ENCODE data around the gene METTL17.

Gene METTL17

GRCh38 chr14:21034707-21035106, 44.9 kb downstream of the METTL17 start, which contains the start of gene RNASE13:
Gene RNASE13, minus strand, starts transcription at chr14:21034807. Its CDS starts 519 bp downstream, at chr14:21034288.
- DNase-seq (ENCODE audit: extremely low spot score): no peak
- ChIA-PET POLR2A (no interaction called here), CTCF (interaction anchor here (6.9 kb wide), 1 partner anchor 20 kb away, joined by 42 read pairs; no protein-coding TSS in a partner anchor)
- TF ChIP-seq BHLHE40 (IDR thresholded peaks at IDR 0.05; ENCODE audit: borderline replicate concordance) (no peak), HDGF (IDR thresholded peaks at IDR 0.05; ENCODE audit: borderline replicate concordance) (no peak), CTBP1 (IDR thresholded peaks at IDR 0.05; ENCODE audit: borderline replicate concordance) (no peak), LEF1 (IDR thresholded peaks at IDR 0.05; ENCODE audit: borderline replicate concordance) (no peak), FOXA1 (IDR thresholded peaks at IDR 0.05) (no peak), SUZ12 (IDR thresholded peaks at IDR 0.05) (no peak), ELF4 (IDR thresholded peaks at IDR 0.05) (no peak), L3MBTL2 (conservative IDR thresholded peaks at IDR 0.05) (no peak), TARDBP (IDR thresholded peaks at IDR 0.05) (no peak), FOXM1 (IDR thresholded peaks at IDR 0.05; ENCODE audit: borderline replicate concordance) (no peak), ARNT (IDR thresholded peaks at IDR 0.05) (no peak), NFRKB (IDR thresholded peaks at IDR 0.05) (no peak), SP1 (IDR thresholded peaks at IDR 0.05) (no peak)
- TF ChIP-seq, protein P1, sequence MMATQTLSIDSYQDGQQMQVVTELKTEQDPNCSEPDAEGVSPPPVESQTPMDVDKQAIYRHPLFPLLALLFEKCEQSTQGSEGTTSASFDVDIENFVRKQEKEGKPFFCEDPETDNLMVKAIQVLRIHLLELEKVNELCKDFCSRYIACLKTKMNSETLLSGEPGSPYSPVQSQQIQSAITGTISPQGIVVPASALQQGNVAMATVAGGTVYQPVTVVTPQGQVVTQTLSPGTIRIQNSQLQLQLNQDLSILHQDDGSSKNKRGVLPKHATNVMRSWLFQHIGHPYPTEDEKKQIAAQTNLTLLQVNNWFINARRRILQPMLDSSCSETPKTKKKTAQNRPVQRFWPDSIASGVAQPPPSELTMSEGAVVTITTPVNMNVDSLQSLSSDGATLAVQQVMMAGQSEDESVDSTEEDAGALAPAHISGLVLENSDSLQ (IDR thresholded peaks at IDR 0.05): no peak

DNA sequence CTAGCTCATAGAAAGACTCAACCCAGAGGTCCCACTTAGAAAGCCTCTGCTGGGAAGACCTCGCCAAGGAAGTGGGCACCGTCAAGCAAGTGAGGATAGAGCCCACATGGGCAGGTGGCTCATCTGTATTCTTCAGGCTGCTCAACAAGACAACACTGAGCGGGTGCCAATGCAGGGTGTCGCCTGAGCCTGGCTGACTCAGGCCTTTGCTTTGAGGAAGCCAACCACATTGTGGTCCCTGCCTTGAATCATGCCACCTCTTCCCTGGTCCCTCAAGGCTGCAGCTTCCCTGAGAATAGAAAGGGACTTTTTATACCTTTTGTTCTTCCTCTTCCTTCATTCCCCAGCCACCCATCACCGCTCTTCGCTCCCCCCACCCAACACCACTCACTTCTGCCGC, 47.0 kb downstream of the METTL17 start:
- ChIA-PET CTCF (interaction anchor here (6.9 kb wide), 1 partner anchor 22 kb away, joined by 42 read pairs; no protein-coding TSS in a partner anchor), POLR2A (no interaction called here)
- TF ChIP-seq ZNF384 (IDR thresholded peaks at IDR 0.05): no peak
- TF ChIP-seq FOXA1 (IDR thresholded peaks at IDR 0.05): no peak
- TF ChIP-seq SUZ12 (IDR thresholded peaks at IDR 0.05): no peak
- TF ChIP-seq FOXM1 (IDR thresholded peaks at IDR 0.05; ENCODE audit: borderline replicate concordance): no peak
- no peak for TF ChIP-seq LEF1 (IDR thresholded peaks at IDR 0.05; ENCODE audit: borderline replicate concordance)
- no peak for DNase-seq (ENCODE audit: extremely low spot score)

DNA sequence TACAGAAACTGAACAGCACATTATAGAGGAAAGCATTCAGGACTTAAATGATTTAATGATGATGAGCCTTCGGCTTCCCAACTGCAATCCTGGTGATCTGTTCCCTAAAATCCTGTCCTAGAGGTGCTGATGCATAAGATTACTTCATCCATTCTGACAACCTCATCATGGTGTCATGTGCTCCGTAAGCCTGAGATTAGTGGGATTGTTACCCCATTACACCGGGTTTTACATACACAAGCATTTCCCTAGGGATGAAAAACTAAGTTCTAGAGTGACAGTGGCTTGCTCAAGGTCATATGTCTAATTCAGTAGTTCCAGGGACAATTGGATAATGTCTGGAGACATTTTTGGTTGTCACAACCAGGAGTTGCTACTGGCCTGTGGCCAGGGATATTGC, 47.4 kb downstream of the METTL17 start:
- no peak for TF ChIP-seq FOXK2 (IDR thresholded peaks at IDR 0.05)
- no peak for TF ChIP-seq HDGF (IDR thresholded peaks at IDR 0.05; ENCODE audit: borderline replicate concordance)
- no peak for TF ChIP-seq FOXA1 (IDR thresholded peaks at IDR 0.05)
- TF ChIP-seq ARNT (IDR thresholded peaks at IDR 0.05): no peak
- TF ChIP-seq NFRKB (IDR thresholded peaks at IDR 0.05): no peak
- TF ChIP-seq TARDBP (IDR thresholded peaks at IDR 0.05): no peak
- no peak for TF ChIP-seq FOXM1 (IDR thresholded peaks at IDR 0.05; ENCODE audit: borderline replicate concordance)
- no peak for TF ChIP-seq SP1 (IDR thresholded peaks at IDR 0.05)
- no peak for TF ChIP-seq ZNF384 (IDR thresholded peaks at IDR 0.05)
- TF ChIP-seq SUZ12 (IDR thresholded peaks at IDR 0.05): no peak
- no peak for TF ChIP-seq BHLHE40 (IDR thresholded peaks at IDR 0.05; ENCODE audit: borderline replicate concordance)
- TF ChIP-seq L3MBTL2 (conservative IDR thresholded peaks at IDR 0.05): no peak
- TF ChIP-seq LEF1 (IDR thresholded peaks at IDR 0.05; ENCODE audit: borderline replicate concordance): no peak
- TF ChIP-seq, protein P1 (IDR thresholded peaks at IDR 0.05): no peak
- TF ChIP-seq ELF4 (IDR thresholded peaks at IDR 0.05): no peak
- TF ChIP-seq CTBP1 (IDR thresholded peaks at IDR 0.05; ENCODE audit: borderline replicate concordance): no peak
- DNase-seq (ENCODE audit: extremely low spot score): no peak
- CTCF ChIA-PET: interaction anchor here (6.9 kb wide), 1 partner anchor 22 kb away, joined by 42 read pairs; no protein-coding TSS in a partner anchor
- POLR2A ChIA-PET: no interaction called here

- no peak for DNase-seq (ENCODE audit: extremely low spot score)
- POLR2A ChIA-PET: interaction anchor here (1.9 kb wide), 1 partner anchor 24 kb away, joined by 18 read pairs; no protein-coding TSS in a partner anchor
- TF ChIP-seq ELF4 (IDR thresholded peaks at IDR 0.05) (no peak), BHLHE40 (IDR thresholded peaks at IDR 0.05; ENCODE audit: borderline replicate concordance) (no peak), HDGF (IDR thresholded peaks at IDR 0.05; ENCODE audit: borderline replicate concordance) (no peak), L3MBTL2 (conservative IDR thresholded peaks at IDR 0.05) (no peak), TARDBP (IDR thresholded peaks at IDR 0.05) (no peak), NFRKB (IDR thresholded peaks at IDR 0.05) (no peak), FOXK2 (IDR thresholded peaks at IDR 0.05) (no peak), ARNT (IDR thresholded peaks at IDR 0.05) (no peak), SUZ12 (IDR thresholded peaks at IDR 0.05) (no peak)
- CTCF ChIA-PET: interaction anchor here (1.0 to 3.5 kb wide), 6 partner anchors 18 to 181 kb away, joined by 5 to 98 read pairs (median 12); no protein-coding TSS in a partner anchor
These were observed 49.0 kb downstream of the METTL17 start for GRCh38 chr14:21038441-21039422.

- no peak for TF ChIP-seq FOXM1 (IDR thresholded peaks at IDR 0.05; ENCODE audit: borderline replicate concordance)
- TF ChIP-seq HDGF (IDR thresholded peaks at IDR 0.05; ENCODE audit: borderline replicate concordance): no peak
- no peak for TF ChIP-seq ZNF384 (IDR thresholded peaks at IDR 0.05)
- TF ChIP-seq ELF4 (IDR thresholded peaks at IDR 0.05): no peak
- no peak for TF ChIP-seq SP1 (IDR thresholded peaks at IDR 0.05)
- TF ChIP-seq L3MBTL2 (conservative IDR thresholded peaks at IDR 0.05): no peak
- TF ChIP-seq FOXK2 (IDR thresholded peaks at IDR 0.05): no peak
- TF ChIP-seq SUZ12 (IDR thresholded peaks at IDR 0.05): no peak
- TF ChIP-seq NFRKB (IDR thresholded peaks at IDR 0.05): no peak
- TF ChIP-seq TARDBP (IDR thresholded peaks at IDR 0.05): no peak
- TF ChIP-seq FOXA1 (IDR thresholded peaks at IDR 0.05): no peak
- TF ChIP-seq, protein P1 (IDR thresholded peaks at IDR 0.05): no peak
- TF ChIP-seq ARNT (IDR thresholded peaks at IDR 0.05): no peak
- no peak for TF ChIP-seq CTBP1 (IDR thresholded peaks at IDR 0.05; ENCODE audit: borderline replicate concordance)
- no peak for TF ChIP-seq BHLHE40 (IDR thresholded peaks at IDR 0.05; ENCODE audit: borderline replicate concordance)
- no peak for TF ChIP-seq LEF1 (IDR thresholded peaks at IDR 0.05; ENCODE audit: borderline replicate concordance)
- POLR2A ChIA-PET: interaction anchor here (0.8 to 1.9 kb wide), 3 partner anchors 25 to 43 kb away, joined by 3 to 18 read pairs (median 4); no protein-coding TSS in a partner anchor
- CTCF ChIA-PET: interaction anchor here (0.7 to 3.5 kb wide), 16 partner anchors 16 to 617 kb away, joined by 3 to 98 read pairs (median 5); no protein-coding TSS in a partner anchor
- DNase-seq (ENCODE audit: extremely low spot score): peak; percentile 75
These were observed 50.0 kb downstream of the METTL17 start for GRCh38 chr14:21039585-21040369.
